ENCODE data around the gene TRAPPC2L. TPM values are rescaled to one million over a fixed set of nuclear protein-coding genes. Genes with fewer than 3 reads are reported as not detected.

TRAPPC2L gene
- total RNA-seq, 1 donor from 2014 or later = 50.6 TPM

DNA sequence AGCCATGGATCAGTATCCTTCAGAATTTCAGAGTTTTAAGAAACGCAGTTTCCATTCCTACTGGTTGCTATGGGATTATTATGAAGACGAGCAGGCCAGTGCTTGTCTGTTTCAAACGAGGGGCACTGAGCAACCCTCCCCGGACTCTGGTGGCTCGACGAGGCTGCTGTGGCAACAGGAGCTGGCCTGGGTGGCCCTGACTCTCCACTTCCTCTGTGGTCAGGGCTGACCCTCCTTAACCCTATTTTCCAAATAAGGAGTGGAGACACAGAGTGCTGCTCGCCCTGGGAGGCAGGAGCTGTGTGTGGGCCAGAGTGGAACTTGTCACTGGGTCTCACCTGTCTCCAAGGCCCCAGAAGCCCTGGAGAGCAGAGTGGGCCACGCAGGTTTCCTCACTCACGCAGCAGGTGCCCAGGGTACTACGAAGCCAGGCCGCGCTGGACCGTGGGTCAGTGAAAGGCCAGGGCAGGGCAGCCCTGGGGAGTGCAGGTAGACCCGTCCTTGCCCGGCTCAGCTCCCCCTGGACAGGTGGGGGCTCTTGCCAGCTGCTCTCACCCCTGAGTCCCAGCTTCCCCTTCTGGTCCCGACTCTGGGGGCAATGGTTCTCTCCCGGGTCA is 3.5 kb upstream of the TRAPPC2L start:
- H3K4me1 Mint-ChIP-seq (ENCODE audit: low read depth, unreplicated experiment) = peaks cover 6% of the 10 kb centered on the region
- H3K27me3 Mint-ChIP-seq (ENCODE audit: unreplicated experiment) = peaks cover 7% of the 10 kb centered on the region
- no peak overlapping the region for H3K27ac Mint-ChIP-seq (ENCODE audit: unreplicated experiment)
- no peak for DNase-seq
- no peak overlapping the region for H3K4me3 Mint-ChIP-seq (ENCODE audit: unreplicated experiment)
- peaks cover 8% of the 10 kb centered on the region for H3K36me3 Mint-ChIP-seq (ENCODE audit: unreplicated experiment)
- peaks cover 19% of the 10 kb centered on the region for H3K9me3 Mint-ChIP-seq (ENCODE audit: unreplicated experiment)
- TF ChIP-seq, protein P1, sequence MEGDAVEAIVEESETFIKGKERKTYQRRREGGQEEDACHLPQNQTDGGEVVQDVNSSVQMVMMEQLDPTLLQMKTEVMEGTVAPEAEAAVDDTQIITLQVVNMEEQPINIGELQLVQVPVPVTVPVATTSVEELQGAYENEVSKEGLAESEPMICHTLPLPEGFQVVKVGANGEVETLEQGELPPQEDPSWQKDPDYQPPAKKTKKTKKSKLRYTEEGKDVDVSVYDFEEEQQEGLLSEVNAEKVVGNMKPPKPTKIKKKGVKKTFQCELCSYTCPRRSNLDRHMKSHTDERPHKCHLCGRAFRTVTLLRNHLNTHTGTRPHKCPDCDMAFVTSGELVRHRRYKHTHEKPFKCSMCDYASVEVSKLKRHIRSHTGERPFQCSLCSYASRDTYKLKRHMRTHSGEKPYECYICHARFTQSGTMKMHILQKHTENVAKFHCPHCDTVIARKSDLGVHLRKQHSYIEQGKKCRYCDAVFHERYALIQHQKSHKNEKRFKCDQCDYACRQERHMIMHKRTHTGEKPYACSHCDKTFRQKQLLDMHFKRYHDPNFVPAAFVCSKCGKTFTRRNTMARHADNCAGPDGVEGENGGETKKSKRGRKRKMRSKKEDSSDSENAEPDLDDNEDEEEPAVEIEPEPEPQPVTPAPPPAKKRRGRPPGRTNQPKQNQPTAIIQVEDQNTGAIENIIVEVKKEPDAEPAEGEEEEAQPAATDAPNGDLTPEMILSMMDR (IDR thresholded peaks at IDR 0.05; ENCODE audit: partially characterized antibody, unreplicated experiment) = no peak

DNA sequence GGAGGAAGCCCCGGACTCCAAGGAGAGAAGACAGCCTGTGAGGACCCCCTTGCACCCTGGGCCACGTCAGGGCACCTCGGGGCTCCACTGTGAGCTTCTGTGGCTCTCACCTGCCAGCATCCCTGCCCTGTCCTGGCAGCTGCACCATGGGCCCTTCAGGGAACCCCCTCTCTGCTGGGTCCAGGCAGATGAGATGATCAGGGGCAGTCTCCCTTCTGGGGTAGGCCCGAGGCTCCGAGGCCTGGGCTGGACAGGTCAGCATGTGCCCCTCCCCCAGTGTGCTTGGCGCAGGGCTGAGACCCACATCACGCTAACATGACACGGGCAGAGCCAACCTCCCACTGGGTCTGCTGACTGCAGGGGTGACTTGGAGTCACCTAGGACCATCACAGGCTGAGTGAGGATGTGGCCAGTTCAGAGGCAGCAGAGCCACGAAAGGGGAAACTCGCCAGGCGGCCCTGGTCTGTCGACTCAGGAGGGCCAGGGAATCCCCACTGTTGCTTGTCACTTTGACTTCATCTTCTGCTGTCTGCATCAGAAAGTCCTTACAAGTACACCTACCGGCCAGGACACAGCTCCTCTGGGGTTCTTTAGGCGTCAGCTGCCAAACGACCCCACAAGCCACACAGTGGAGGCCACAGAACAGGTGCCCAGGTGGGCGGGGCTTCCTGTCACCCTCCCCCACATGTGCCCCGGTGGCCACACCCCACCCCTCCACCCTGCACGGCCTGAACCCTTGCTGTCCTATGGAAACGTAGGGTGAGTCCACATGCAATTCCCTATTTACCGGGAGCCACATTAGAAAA is 2.4 kb upstream of the TRAPPC2L start:
- Mint-ChIP-seq H3K4me1 (ENCODE audit: low read depth, unreplicated experiment) (peaks cover 6% of the 10 kb centered on the region), H3K9me3 (ENCODE audit: unreplicated experiment) (peaks cover 19% of the 10 kb centered on the region), H3K27ac (ENCODE audit: unreplicated experiment) (no peak overlapping the region), H3K27me3 (ENCODE audit: unreplicated experiment) (peaks cover 7% of the 10 kb centered on the region), H3K4me3 (ENCODE audit: unreplicated experiment) (no peak overlapping the region), H3K36me3 (ENCODE audit: unreplicated experiment) (peaks cover 8% of the 10 kb centered on the region)
- TF ChIP-seq, protein P1 (IDR thresholded peaks at IDR 0.05; ENCODE audit: partially characterized antibody, unreplicated experiment) = no peak
- no peak for DNase-seq

DNA sequence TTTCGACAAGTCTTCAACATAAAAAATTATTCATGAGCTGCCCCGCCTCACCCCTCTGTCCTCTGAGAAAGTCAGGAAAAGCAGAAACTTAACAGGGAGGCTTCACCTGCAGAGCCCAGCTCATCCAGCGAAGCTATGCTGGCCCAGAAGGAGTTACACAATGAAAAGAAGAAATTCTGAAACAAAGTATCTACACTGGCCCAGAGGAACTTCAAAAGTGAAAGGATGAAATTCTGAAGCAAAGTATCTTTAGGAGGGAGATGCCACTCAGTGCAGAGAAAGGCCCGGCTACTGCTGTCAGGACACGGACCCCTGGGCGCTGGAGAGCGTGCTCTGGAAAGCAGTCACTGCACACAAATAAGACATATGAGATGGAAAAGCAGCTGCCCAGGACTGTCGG is 1.8 kb upstream of the TRAPPC2L start:
- peaks cover 8% of the 10 kb centered on the region for H3K36me3 Mint-ChIP-seq (ENCODE audit: unreplicated experiment)
- peaks cover 7% of the 10 kb centered on the region for H3K27me3 Mint-ChIP-seq (ENCODE audit: unreplicated experiment)
- H3K4me1 Mint-ChIP-seq (ENCODE audit: low read depth, unreplicated experiment) = peaks cover 6% of the 10 kb centered on the region
- DNase-seq = no peak
- no peak overlapping the region for H3K27ac Mint-ChIP-seq (ENCODE audit: unreplicated experiment)
- H3K4me3 Mint-ChIP-seq (ENCODE audit: unreplicated experiment) = peak overlapping the region; percentile 75
- TF ChIP-seq, protein P1 (IDR thresholded peaks at IDR 0.05; ENCODE audit: partially characterized antibody, unreplicated experiment) = no peak
- peaks cover 19% of the 10 kb centered on the region for H3K9me3 Mint-ChIP-seq (ENCODE audit: unreplicated experiment)

DNA sequence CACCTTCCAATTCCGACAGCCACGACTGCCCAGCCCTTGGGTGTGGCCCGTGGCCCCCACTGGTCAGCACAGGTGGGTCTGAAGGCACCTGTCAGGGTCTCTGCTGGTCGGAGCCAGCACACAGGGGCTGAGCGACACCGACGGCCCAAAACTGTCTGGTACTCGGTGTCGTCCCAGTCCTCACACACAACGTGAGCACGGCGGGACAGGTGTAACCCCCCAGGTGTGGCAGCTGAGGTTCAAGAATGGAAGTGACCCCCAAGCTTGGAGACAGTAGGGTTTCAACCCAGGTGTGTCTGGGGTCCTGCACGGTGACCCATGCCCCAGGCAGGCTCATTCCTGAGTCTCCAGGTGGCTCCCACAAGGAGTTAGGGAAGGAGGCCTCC is 1.2 kb upstream of the TRAPPC2L start:
- Mint-ChIP-seq H3K4me3 (ENCODE audit: unreplicated experiment) (peak overlapping the region; percentile 78), H3K27ac (ENCODE audit: unreplicated experiment) (no peak overlapping the region), H3K4me1 (ENCODE audit: low read depth, unreplicated experiment) (peaks cover 6% of the 10 kb centered on the region), H3K9me3 (ENCODE audit: unreplicated experiment) (peaks cover 17% of the 10 kb centered on the region), H3K36me3 (ENCODE audit: unreplicated experiment) (peaks cover 8% of the 10 kb centered on the region), H3K27me3 (ENCODE audit: unreplicated experiment) (peaks cover 7% of the 10 kb centered on the region)
- TF ChIP-seq, protein P1 (IDR thresholded peaks at IDR 0.05; ENCODE audit: partially characterized antibody, unreplicated experiment) = no peak
- DNase-seq = no peak

Data from glutamatergic neuron (in vitro differentiated cells).